HepG2 (cell line): ENCODE results near the gene ACAN. TPM values are rescaled to one million over a fixed set of nuclear protein-coding genes. Genes with fewer than 3 reads are reported as not detected.

Source experiments
- ATAC-seq: fragments of 200-7000 bp; cut with Tn5 transposase; 3 replicates; pipeline ENCODE4 v1.9.1; 2020; ENCODE audit warnings: mild to moderate bottlenecking, moderate library complexity
- BruUV-seq: library from RNA; stranded (reverse); fragments of 400-500 nt; replicated peaks from 2 replicates; lab custom pipeline; 2021; lab: Mats Ljungman, UMichigan
- CTCF ChIA-PET: fragments of 300-600 bp; formaldehyde crosslinking; extraction: SDS; loops from one replicate; lab custom pipeline; 2021; ENCODE audit warnings: low total read pairs, inconsistent platforms, low intra/inter-chr PET ratio; lab: Yijun Ruan, JAX
- POLR2A ChIA-PET: fragments of 350-600 bp; sonication (Branson Sonifier 250); formaldehyde crosslinking; loops from one replicate; lab custom pipeline; 2020; ENCODE audit warnings: antibody characterized with exemption, inconsistent platforms; lab: Yijun Ruan, JAX
- DNase-seq: peaks from one replicate; pipeline ENCODE4 v3.0.0-alpha.2; 2015; ENCODE audit warnings: low spot score
- FAIRE-seq: peaks from 3 replicates; lab custom pipeline; 2011; peaks lifted over from hg19 to GRCh38; lab: Jason Lieb, UNC
- H2AFZ ChIP-seq: one replicate; pipeline ENCODE4 v1.6.1; 2011; ENCODE audit warnings: low read length, inconsistent platforms
- H3K27ac ChIP-seq: fragments of 300-600 bp; 3 replicates; pipeline ENCODE4 v1.8.0; 2011; ENCODE audit warnings: mixed run types, mild to moderate bottlenecking, mixed read lengths, low read length, inconsistent platforms; ENCODE audit not compliant: insufficient read depth; ENCODE audit errors: extremely low read length
- H3K27me3 ChIP-seq, 2 experiments: fragments of 200-600 bp in 1 of 2; 2 replicates in 1 of 2; 3 replicates in 1 of 2; pipeline versions ENCODE4 v1.6.0 to v1.8.0; 2011; ENCODE audit warnings: low read length in 2 of 2, mild to moderate bottlenecking in 2 of 2, moderate library complexity in 2 of 2, inconsistent platforms in 1 of 2; ENCODE audit not compliant: insufficient read depth in 2 of 2, control insufficient read depth in 1 of 2
- H3K36me3 ChIP-seq, 2 experiments: fragments of 200-600 bp in 1 of 2; replicated peaks in 1 of 2; 2 replicates in 1 of 2; 3 replicates in 1 of 2; pipeline versions ENCODE4 v1.5.1 to v1.8.0; 2011; ENCODE audit warnings: low read length in 2 of 2, inconsistent platforms in 1 of 2; ENCODE audit not compliant: insufficient read depth in 2 of 2, control insufficient read depth in 1 of 2
- H3K4me1 ChIP-seq: 2 replicates; pipeline ENCODE4 v1.5.1; 2012; ENCODE audit warnings: low read length, inconsistent platforms; ENCODE audit not compliant: insufficient read depth
- H3K4me2 ChIP-seq: 2 replicates; pipeline ENCODE4 v1.6.0; 2011; ENCODE audit warnings: low read depth, low read length, inconsistent platforms
- H3K4me3 ChIP-seq, 3 experiments: fragments of 200-600 bp in 1 of 3; sonication (generic), shearing (Covaris generic) in 1 of 3; replicated peaks in 1 of 3; 2 replicates each; pipeline ENCODE4 v1.5.1; 2011 to 2016; ENCODE audit warnings: low read length in 3 of 3, inconsistent platforms in 2 of 3, low read depth in 2 of 3, mild to moderate bottlenecking in 2 of 3, control low read depth in 1 of 3, mixed read lengths in 1 of 3; ENCODE audit not compliant: insufficient read depth in 1 of 3
- H3K79me2 ChIP-seq: one replicate; pipeline ENCODE4 v1.6.1; 2011; ENCODE audit warnings: low read length, inconsistent platforms; ENCODE audit not compliant: insufficient read depth
- H3K9ac ChIP-seq: 2 replicates; pipeline ENCODE4 v1.6.0; 2011; ENCODE audit warnings: mild to moderate bottlenecking, low read depth, low read length, inconsistent platforms; ENCODE audit not compliant: insufficient read depth
- H3K9me3 ChIP-seq: 2 replicates; pipeline ENCODE4 v1.5.1; 2012; ENCODE audit warnings: mild to moderate bottlenecking, low read length
- H4K20me1 ChIP-seq: 2 replicates; pipeline ENCODE4 v1.6.0; 2011; ENCODE audit warnings: inconsistent platforms, mild to moderate bottlenecking, low read length, moderate library complexity; ENCODE audit not compliant: insufficient read depth
- AHDC1 ChIP-seq: sonication (generic); formaldehyde crosslinking; IDR thresholded peaks from 2 replicates; pipeline ENCODE4 v1.5.1; 2020; ENCODE audit warnings: mild to moderate bottlenecking, missing genetic modification reagents, borderline replicate concordance
- BATF2 ChIP-seq: sonication (generic); formaldehyde crosslinking; IDR thresholded peaks from 2 replicates; pipeline ENCODE4 v1.8.0; 2022; ENCODE audit warnings: mild to moderate bottlenecking, missing genetic modification reagents, moderate library complexity
- BRCA1 ChIP-seq: sonication (generic); formaldehyde crosslinking; IDR thresholded peaks from 2 replicates; pipeline ENCODE4 v1.4.0; 2020; ENCODE audit warnings: missing genetic modification reagents
- CHD4 ChIP-seq: fragments of 200-600 bp; sonication (generic); IDR thresholded peaks from 2 replicates; pipeline ENCODE4 v1.7.0; 2017; ENCODE audit warnings: mild to moderate bottlenecking, low read length, borderline replicate concordance
- ERF ChIP-seq: IDR thresholded peaks from 2 replicates; pipeline ENCODE4 v1.6.1; 2018; ENCODE audit warnings: missing biosample characterization, missing genetic modification reagents
- HNRNPLL ChIP-seq: fragments of 200-400 bp; formaldehyde crosslinking; IDR thresholded peaks from 2 replicates; pipeline ENCODE4 v1.6.1; 2017; ENCODE audit warnings: mild to moderate bottlenecking, low read depth, low read length; ENCODE audit not compliant: poor library complexity, severe bottlenecking
- NFKBIZ ChIP-seq: IDR thresholded peaks from 2 replicates; pipeline ENCODE4 v1.6.1; 2018; ENCODE audit warnings: missing genetic modification reagents, missing compliant biosample characterization
- ZNF333 ChIP-seq: sonication (generic); formaldehyde crosslinking; IDR thresholded peaks from 2 replicates; pipeline ENCODE4 v1.4.0; 2020; ENCODE audit warnings: mild to moderate bottlenecking, missing genetic modification reagents, borderline replicate concordance
- ZNF761 ChIP-seq: sonication (generic); formaldehyde crosslinking; conservative IDR thresholded peaks from 2 replicates; pipeline ENCODE4 v1.4.0; 2020; ENCODE audit warnings: mild to moderate bottlenecking, missing genetic modification reagents
- ZNF878 ChIP-seq: sonication (generic); formaldehyde crosslinking; IDR thresholded peaks from 2 replicates; pipeline ENCODE4 v1.8.1; 2023; ENCODE audit warnings: mild to moderate bottlenecking, missing genetic modification reagents, moderate library complexity
- WGBS: methylation state at CpG from one replicate; pipeline ENCODE4 v1.1.6; 2017; ENCODE audit warnings: low lambda C conversion rate; 5-methylcytosine and 5-hydroxymethylcytosine counted together
- in situ Hi-C: cut with HindIII; loops from 2 replicates; pipeline ENCODE4 v1.10.0; 2017; ENCODE audit warnings: low pct_unique_long_range_greater_than_20kb; ENCODE audit not compliant: extremely low pct_ligation_motif_present
- intact Hi-C: fragments of 100-400 bp; cut with micrococcal nuclease; formaldehyde crosslinking; loops from one replicate; pipeline ENCODE4 v1.10.0; 2022; ENCODE audit not compliant: unreplicated experiment
- polyA plus RNA-seq, 8 experiments: library from polyadenylated mRNA; depleted of rRNA in 3 of 8; stranded (reverse) in 7 of 8; unstranded in 1 of 8; fragments of >200 nt; fragmentation: Illumina TruSeq in 4 of 8; extraction: Trizol in 4 of 8; gene quantifications; 2 replicates each; pipeline versions ENCODE4 v1.2.1 to v1.2.3, GENCODE V29; 2011 to 2016; ENCODE audit warnings: low read depth in 4 of 8, missing spikeins in 1 of 8, mixed read lengths in 1 of 8; ENCODE audit not compliant: insufficient read depth in 1 of 8
- total RNA-seq, 5 experiments: library from RNA; depleted of rRNA; stranded (reverse); fragments of >200 nt; fragmentation: Illumina TruSeq; extraction: Trizol; gene quantifications; 2 replicates each; pipeline ENCODE4 v1.2.3, GENCODE V29; 2016; ENCODE audit warnings: low read depth in 1 of 5

Gene ACAN
- total and polyA plus RNA-seq, 2 of the 13 experiments (the other 11 are each of a cell fraction or from before 2014, with no cell fraction given): not detected

- intact Hi-C loops (no loop called here), in situ Hi-C loops (no loop called here)
- POLR2A ChIA-PET: no interaction called here
- H3K36me3 ChIP-seq: no peaks in the 10 kb centered on the region
- no peak overlapping the region for H3K27ac ChIP-seq
- no peaks in the 10 kb centered on the region for H3K27me3 ChIP-seq
- no peak overlapping the region for H3K9ac ChIP-seq
- H2AFZ ChIP-seq: no peak overlapping the region
- no peak for DNase-seq
- no peak for TF ChIP-seq HNRNPLL
- no peak for TF ChIP-seq ZNF878 (CRISPR knock-in tag)
- no peak for TF ChIP-seq NFKBIZ
- TF ChIP-seq BRCA1 (CRISPR knock-in tag): no peak
- TF ChIP-seq ZNF761 (CRISPR knock-in tag): no peak
- CTCF ChIA-PET: no interaction called here
- no peak overlapping the region for H3K4me3 ChIP-seq
- no peaks in the 10 kb centered on the region for H3K9me3 ChIP-seq
- WGBS: 0% methylated on average over 6 of the region's 8 CpGs
- no peaks in the 10 kb centered on the region for H3K4me1 ChIP-seq
- H3K79me2 ChIP-seq: no peaks in the 10 kb centered on the region
- peak; percentile 46; the same call in 2 of the 3 replicates for ATAC-seq
- no peaks in the 10 kb centered on the region for H4K20me1 ChIP-seq
- H3K4me2 ChIP-seq: no peak overlapping the region
- BruUV-seq: no TSS peak
- no peak for FAIRE-seq
These were observed 20.8 kb upstream of the ACAN start for GRCh38 chr15:88782465-88782864.

GRCh38 chr15:88785217-88785616, 18.0 kb upstream of the ACAN start:
- TF ChIP-seq CHD4 (no peak), ZNF333 (CRISPR knock-in tag) (no peak), AHDC1 (CRISPR knock-in tag) (no peak), ERF (CRISPR knock-in tag) (no peak), BATF2 (no peak)
- in situ Hi-C loops: no loop called here

More at GRCh38 chr15:88785217-88785616, 18.0 kb upstream of the ACAN start:
- Histone ChIP-seq H3K9me3 (no peaks in the 10 kb centered on the region), H3K4me1 (no peaks in the 10 kb centered on the region), H3K27ac (no peak overlapping the region), H2AFZ (no peak overlapping the region), H3K27me3 (no peaks in the 10 kb centered on the region; a peak in 1 of 5 replicates), H3K4me3 (no peak overlapping the region), H3K36me3 (no peaks in the 10 kb centered on the region), H3K4me2 (no peak overlapping the region), H3K79me2 (no peaks in the 10 kb centered on the region), H3K9ac (no peak overlapping the region), H4K20me1 (no peaks in the 10 kb centered on the region)
- intact Hi-C loops: no loop called here
- ChIA-PET CTCF (interaction anchor here (0.6 kb wide), 1 partner anchor 523 kb away, joined by 3 read pairs; no protein-coding TSS in a partner anchor), POLR2A (no interaction called here)
- DNase-seq: no peak
- no peak for ATAC-seq
- WGBS: 0% methylated on average over 2 of the region's 2 CpGs
- BruUV-seq: no TSS peak
- FAIRE-seq: no peak
